SH-SY5Y (cell line): ENCODE measurements around the gene CHN2.

ENCODE experiments used
- GATA2 ChIP-seq: IDR thresholded peaks from 2 replicates; pipeline ENCODE4 v1.6.1; 2011; ENCODE audit warnings: mild to moderate bottlenecking, low read depth, low read length
- GATA3 ChIP-seq: IDR thresholded peaks from 2 replicates; pipeline ENCODE4 v1.6.1; 2011; ENCODE audit warnings: low read depth, mild to moderate bottlenecking, low read length, moderate library complexity

The CHN2 gene

GRCh38 chr7:29502133-29502532 lies 307.6 kb downstream of the CHN2 start:
- TF ChIP-seq GATA3 (no peak), GATA2 (no peak)

GRCh38 chr7:29505931-29506330 lies 311.4 kb downstream of the CHN2 start:
- TF ChIP-seq GATA3 (no peak), GATA2 (no peak)

- TF ChIP-seq GATA3: no peak
- no peak for TF ChIP-seq GATA2
These were observed 314.0 kb downstream of the CHN2 start for GRCh38 chr7:29508608-29509007.

- TF ChIP-seq GATA3: no peak
- TF ChIP-seq GATA2: no peak
These were observed 315.5 kb downstream of the CHN2 start for GRCh38 chr7:29510028-29510427.

- TF ChIP-seq GATA3 (no peak), GATA2 (no peak)
These were observed 316.8 kb downstream of the CHN2 start for GRCh38 chr7:29511337-29511736.

- TF ChIP-seq GATA2: no peak
- TF ChIP-seq GATA3: no peak
These were observed 317.3 kb downstream of the CHN2 start for GRCh38 chr7:29511851-29512250.

GRCh38 chr7:29516491-29516890 lies 321.9 kb downstream of the CHN2 start:
- TF ChIP-seq GATA2: no peak
- no peak for TF ChIP-seq GATA3

GRCh38 chr7:29518616-29519015 lies 324.0 kb downstream of the CHN2 start:
- TF ChIP-seq GATA2 (no peak), GATA3 (no peak)

GRCh38 chr7:29523728-29524127 lies 329.2 kb downstream of the CHN2 start:
- TF ChIP-seq GATA2 (no peak), GATA3 (no peak)

- TF ChIP-seq GATA3 (no peak), GATA2 (no peak)
These were observed 333.0 kb downstream of the CHN2 start for GRCh38 chr7:29527505-29528108.
